ENCODE data around the gene RGS6.

GRCh38 chr14:72554994-72555608, 622.9 kb downstream of the RGS6 start:
- TF ChIP-seq EZH2 (IDR thresholded peaks at IDR 0.05; ENCODE audit: insufficient read depth, low read length), result no peak
- no peak for TF ChIP-seq CTCF (IDR thresholded peaks at IDR 0.05; ENCODE audit: insufficient read depth, low read depth, low read length)

All from astrocyte (in vitro differentiated cells and primary cell).